Breast epithelium (tissue), 4 donors: ENCODE results near the gene MAP3K8. TPM values are rescaled to one million over a fixed set of nuclear protein-coding genes. Genes with fewer than 3 reads are reported as not detected.
A peak's percentile ranks its signal among the peaks of the same experiment; 100 is the strongest.

Source experiments
- DNase-seq, 2 donors: peaks; one replicate each; pipeline ENCODE4 v3.0.0-alpha.2; 2019; ENCODE audit warnings: low spot score in 2 of 2
- H3K27ac ChIP-seq, 2 donors: fragments of 200-600 bp; sonication (generic) in 1 of 2; one replicate each; pipeline ENCODE4 v1.5.1; 2016 to 2019; ENCODE audit warnings: mild to moderate bottlenecking in 1 of 2
- H3K27me3 ChIP-seq, 2 donors: fragments of 200-600 bp; sonication (generic) in 1 of 2; one replicate each; pipeline versions ENCODE4 v1.5.1 to v1.6.0; 2017 to 2019; ENCODE audit warnings: control low read depth in 1 of 2, mild to moderate bottlenecking in 1 of 2
- H3K36me3 ChIP-seq: fragments of 200-600 bp; one replicate; pipeline ENCODE4 v1.5.1; 2019
- H3K4me1 ChIP-seq, 2 donors: fragments of 200-600 bp; sonication (generic); one replicate each; pipeline ENCODE4 v1.5.1; 2016 to 2019; ENCODE audit warnings: control low read depth in 1 of 2
- H3K4me3 ChIP-seq, 3 donors: fragments of 200-600 bp; sonication (generic); 1 replicate in 2 of 3; 2 replicates in 1 of 3; pipeline ENCODE4 v1.5.1; 2016 to 2019; ENCODE audit warnings: mild to moderate bottlenecking in 3 of 3, moderate library complexity in 2 of 3
- H3K9me3 ChIP-seq, 2 donors: fragments of 200-600 bp; sonication (generic) in 1 of 2; one replicate each; pipeline ENCODE4 v1.5.1; 2016 to 2019; ENCODE audit warnings: control low read depth in 1 of 2
- CTCF ChIP-seq, 3 donors: fragments of 450-650 bp; IDR thresholded peaks; one replicate each; pipeline ENCODE4 v1.5.1; 2016 to 2017; ENCODE audit warnings: antibody characterized with exemption in 3 of 3, mild to moderate bottlenecking in 3 of 3, moderate library complexity in 3 of 3
- POLR2A ChIP-seq: fragments of 450-650 bp; IDR thresholded peaks from one replicate; pipeline ENCODE4 v1.6.1; 2016; ENCODE audit warnings: antibody characterized with exemption, mild to moderate bottlenecking, moderate library complexity
- POLR2AphosphoS5 ChIP-seq, 3 donors: sonication (generic); formaldehyde crosslinking; IDR thresholded peaks; one replicate each; pipeline ENCODE4 v1.6.1; 2017; ENCODE audit warnings: antibody characterized with exemption in 3 of 3
- intact Hi-C: fragments of 100-400 bp; cut with DNase I; formaldehyde crosslinking; loops from one replicate; pipeline ENCODE4 v1.15.1; 2023; ENCODE audit warnings: low total_unique reads
- total RNA-seq, 3 donors: library from RNA; depleted of rRNA; stranded (reverse); fragments of >200 nt; gene quantifications; one replicate each; pipeline ENCODE4 v1.1.0, GENCODE V29; 2016

The MAP3K8 gene
- total RNA-seq, 3 donors from 2014 or later: 34.4 to 45.9 (median 40.2) TPM

- H3K4me1 ChIP-seq: no peaks in the 10 kb centered on the region
- no peak overlapping the region for H3K4me3 ChIP-seq
- no peaks in the 10 kb centered on the region for H3K27me3 ChIP-seq
- no peak for TF ChIP-seq POLR2A
- TF ChIP-seq POLR2AphosphoS5 (IDR thresholded peaks at IDR 0.05): no peak
- no peak for TF ChIP-seq CTCF (IDR thresholded peaks at IDR 0.05)
- intact Hi-C loops: no loop called here
- H3K36me3 ChIP-seq: no peaks in the 10 kb centered on the region
- no peak for DNase-seq
- H3K9me3 ChIP-seq: no peaks in the 10 kb centered on the region
- no peak overlapping the region for H3K27ac ChIP-seq
These were observed 75.5 kb downstream of the MAP3K8 start for GRCh38 chr10:30509508-30509907.

- TF ChIP-seq POLR2A: no peak
- TF ChIP-seq CTCF (IDR thresholded peaks at IDR 0.05): no peak
- TF ChIP-seq POLR2AphosphoS5 (IDR thresholded peaks at IDR 0.05): no peak
- intact Hi-C loops: loop anchor here (10.0 kb wide), 1 partner anchor 1306 kb away; no protein-coding TSS in a partner anchor
These were observed 76.4 kb downstream of the MAP3K8 start for GRCh38 chr10:30510184-30510931.

GRCh38 chr10:30510932-30511700 lies 77.1 kb downstream of the MAP3K8 start:
- no peak overlapping the region for H3K4me3 ChIP-seq
- peak overlapping the region; percentile 46 to 52 for H3K27ac ChIP-seq
- intact Hi-C loops: loop anchor here (10.0 kb wide), 1 partner anchor 1306 kb away; no protein-coding TSS in a partner anchor
- no peaks in the 10 kb centered on the region for H3K36me3 ChIP-seq
- no peak for DNase-seq
- H3K4me1 ChIP-seq: no peaks in the 10 kb centered on the region
- no peaks in the 10 kb centered on the region for H3K9me3 ChIP-seq
- no peaks in the 10 kb centered on the region for H3K27me3 ChIP-seq
- TF ChIP-seq POLR2A (no peak), CTCF (IDR thresholded peaks at IDR 0.05) (no peak), POLR2AphosphoS5 (IDR thresholded peaks at IDR 0.05) (no peak)

More at GRCh38 chr10:30510184-30510931, 76.4 kb downstream of the MAP3K8 start:
- no peaks in the 10 kb centered on the region for H3K4me1 ChIP-seq
- H3K36me3 ChIP-seq: no peaks in the 10 kb centered on the region
- H3K9me3 ChIP-seq: no peaks in the 10 kb centered on the region
- H3K27ac ChIP-seq: no peak overlapping the region
- H3K4me3 ChIP-seq: no peak overlapping the region
- no peaks in the 10 kb centered on the region for H3K27me3 ChIP-seq
- DNase-seq: no peak

Other genes starting within 250 kb of the MAP3K8 start
- 10 to 100 TPM; 13.1 to 15.4 (median 14.3) TPM for gene MTPAP, start 84.9 kb upstream of the MAP3K8 start, total RNA-seq
- not detected for gene LYZL2, start 195.6 kb downstream of the MAP3K8 start, total RNA-seq